MM.1S (cell line): Measurements from ENCODE around the gene OR3A1.
"Not testable (repeated sequence)": the region's sequence is repeated elsewhere in the genome, so short reads cannot be mapped to it uniquely, and the experiment has no call there.

Source experiments
- DNase-seq: peaks from one replicate; pipeline ENCODE4 v3.0.0-alpha.2; 2015
- H2AFZ ChIP-seq: fragments of 300-600 bp; sonication (generic); 2 replicates; pipeline ENCODE4 v1.6.0; 2016; ENCODE audit warnings: antibody characterized with exemption, low read length
- H3F3A ChIP-seq: fragments of 300-600 bp; sonication (generic); 2 replicates; pipeline ENCODE4 v1.6.1; 2016; ENCODE audit warnings: mild to moderate bottlenecking, antibody characterized with exemption, low read length, moderate library complexity, mixed read lengths; ENCODE audit not compliant: insufficient read depth
- H3K27ac ChIP-seq: fragments of 300-600 bp; sonication (generic); 2 replicates; pipeline ENCODE4 v1.5.1; 2016; ENCODE audit warnings: mild to moderate bottlenecking, low read length
- H3K27me3 ChIP-seq: fragments of 300-600 bp; sonication (generic); replicated peaks from 2 replicates; pipeline ENCODE4 v1.6.0; 2016; ENCODE audit warnings: low read length; ENCODE audit not compliant: insufficient read depth
- H3K36me3 ChIP-seq: fragments of 300-600 bp; sonication (generic); replicated peaks from 2 replicates; pipeline ENCODE4 v1.6.1; 2016; ENCODE audit warnings: mild to moderate bottlenecking, low read length, mixed read lengths; ENCODE audit not compliant: insufficient read depth
- H3K4me1 ChIP-seq: fragments of 300-600 bp; sonication (generic); 2 replicates; pipeline ENCODE4 v1.6.1; 2016; ENCODE audit warnings: low read length, mixed read lengths
- H3K4me2 ChIP-seq: fragments of 300-600 bp; sonication (generic); 2 replicates; pipeline ENCODE4 v1.6.0; 2016; ENCODE audit warnings: low read depth, low read length
- H3K4me3 ChIP-seq: fragments of 300-600 bp; sonication (generic); 2 replicates; pipeline ENCODE4 v1.5.1; 2016; ENCODE audit warnings: low read length, mixed read lengths
- H3K79me2 ChIP-seq: fragments of 300-600 bp; sonication (generic); 2 replicates; pipeline ENCODE4 v1.6.1; 2016; ENCODE audit warnings: mixed run types, low read length, mixed read lengths
- H3K9ac ChIP-seq: fragments of 300-600 bp; sonication (generic); 2 replicates; pipeline ENCODE4 v1.6.1; 2016; ENCODE audit warnings: low read length, mixed read lengths
- H3K9me2 ChIP-seq: fragments of 300-600 bp; sonication (generic); replicated peaks from 2 replicates; pipeline ENCODE4 v1.6.1; 2016; ENCODE audit warnings: mild to moderate bottlenecking, low read length, mixed read lengths; ENCODE audit not compliant: insufficient read depth
- H3K9me3 ChIP-seq: fragments of 300-600 bp; sonication (generic); replicated peaks from 2 replicates; pipeline ENCODE4 v1.6.1; 2016; ENCODE audit warnings: mild to moderate bottlenecking, low read length, mixed read lengths; ENCODE audit not compliant: insufficient read depth
- H4K20me1 ChIP-seq: fragments of 300-600 bp; sonication (generic); 2 replicates; pipeline ENCODE4 v1.6.1; 2016; ENCODE audit warnings: mild to moderate bottlenecking, low read length, moderate library complexity, mixed read lengths; ENCODE audit not compliant: insufficient read depth
- EZH2 ChIP-seq: fragments of 300-600 bp; sonication (generic); optimal IDR thresholded peaks from 2 replicates; pipeline ENCODE3; 2017; ENCODE audit warnings: low read depth, mild to moderate bottlenecking, antibody characterized with exemption, low read length, mixed read lengths
- EZH2phosphoT487 ChIP-seq: fragments of 300-600 bp; sonication (generic); IDR thresholded peaks from 2 replicates; pipeline ENCODE4 v1.6.1; 2018; ENCODE audit warnings: antibody characterized with exemption, low read length
- TF ChIP-seq, protein P1 (sequence below): fragments of 300-600 bp; sonication (generic); IDR thresholded peaks from 2 replicates; pipeline ENCODE4 v1.5.1; 2016; ENCODE audit warnings: antibody characterized with exemption, low read length, mixed read lengths

OR3A1 gene

GRCh38 chr17:3316836-3317235 is 18.7 kb upstream of the OR3A1 start:
- no peak overlapping the region for H3K27ac ChIP-seq
- no peak overlapping the region for H3K4me3 ChIP-seq
- H3K79me2 ChIP-seq, result no peaks in the 10 kb centered on the region
- TF ChIP-seq, protein P1, sequence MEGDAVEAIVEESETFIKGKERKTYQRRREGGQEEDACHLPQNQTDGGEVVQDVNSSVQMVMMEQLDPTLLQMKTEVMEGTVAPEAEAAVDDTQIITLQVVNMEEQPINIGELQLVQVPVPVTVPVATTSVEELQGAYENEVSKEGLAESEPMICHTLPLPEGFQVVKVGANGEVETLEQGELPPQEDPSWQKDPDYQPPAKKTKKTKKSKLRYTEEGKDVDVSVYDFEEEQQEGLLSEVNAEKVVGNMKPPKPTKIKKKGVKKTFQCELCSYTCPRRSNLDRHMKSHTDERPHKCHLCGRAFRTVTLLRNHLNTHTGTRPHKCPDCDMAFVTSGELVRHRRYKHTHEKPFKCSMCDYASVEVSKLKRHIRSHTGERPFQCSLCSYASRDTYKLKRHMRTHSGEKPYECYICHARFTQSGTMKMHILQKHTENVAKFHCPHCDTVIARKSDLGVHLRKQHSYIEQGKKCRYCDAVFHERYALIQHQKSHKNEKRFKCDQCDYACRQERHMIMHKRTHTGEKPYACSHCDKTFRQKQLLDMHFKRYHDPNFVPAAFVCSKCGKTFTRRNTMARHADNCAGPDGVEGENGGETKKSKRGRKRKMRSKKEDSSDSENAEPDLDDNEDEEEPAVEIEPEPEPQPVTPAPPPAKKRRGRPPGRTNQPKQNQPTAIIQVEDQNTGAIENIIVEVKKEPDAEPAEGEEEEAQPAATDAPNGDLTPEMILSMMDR, result no peak
- no peak for TF ChIP-seq EZH2phosphoT487
- TF ChIP-seq EZH2, result no peak
- H3K36me3 ChIP-seq, result no peaks in the 10 kb centered on the region
- H4K20me1 ChIP-seq, result no peaks in the 10 kb centered on the region
- no peaks in the 10 kb centered on the region for H3K27me3 ChIP-seq
- H3K4me2 ChIP-seq, result no peak overlapping the region
- no peaks in the 10 kb centered on the region for H3K9me3 ChIP-seq
- no peaks in the 10 kb centered on the region for H3K4me1 ChIP-seq
- no peaks in the 10 kb centered on the region for H3K9me2 ChIP-seq
- DNase-seq, result no peak
- H2AFZ ChIP-seq, result no peak overlapping the region
- H3K9ac ChIP-seq, result no peak overlapping the region
- no peaks in the 10 kb centered on the region for H3F3A ChIP-seq

- DNase-seq, result no peak
These were observed 10.4 kb upstream of the OR3A1 start for GRCh38 chr17:3308603-3309002.

DNA sequence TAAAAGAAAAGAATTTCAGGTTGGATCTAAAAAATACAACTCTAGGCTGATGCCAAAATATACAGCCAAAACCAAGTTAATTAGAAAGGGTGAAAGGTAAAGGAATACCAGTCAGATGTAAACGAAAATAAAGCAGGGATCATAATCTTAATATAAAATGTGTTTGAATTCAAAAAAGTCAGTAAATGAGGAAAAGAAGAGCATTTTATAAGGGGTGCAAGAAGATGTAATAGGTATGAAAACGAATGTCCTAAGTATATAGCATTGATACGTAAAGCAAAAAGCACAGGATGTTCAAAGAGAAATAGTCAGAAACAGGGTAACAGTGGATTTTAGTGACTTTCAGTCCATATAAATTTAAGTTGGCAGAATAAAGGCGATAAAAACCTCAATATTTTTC is 2.5 kb downstream of the OR3A1 start:
- no peak overlapping the region for H2AFZ ChIP-seq
- no peaks in the 10 kb centered on the region for H3K79me2 ChIP-seq
- no peaks in the 10 kb centered on the region for H3K9me3 ChIP-seq
- DNase-seq, result no peak
- H3K9me2 ChIP-seq, result no peaks in the 10 kb centered on the region
- H3K9ac ChIP-seq, result no peak overlapping the region
- no peak overlapping the region for H3K4me2 ChIP-seq
- H3F3A ChIP-seq, result no peaks in the 10 kb centered on the region
- no peaks in the 10 kb centered on the region for H3K4me1 ChIP-seq
- no peak overlapping the region for H3K4me3 ChIP-seq
- no peak overlapping the region for H3K27ac ChIP-seq
- no peak for TF ChIP-seq EZH2
- TF ChIP-seq, protein P1, result no peak
- TF ChIP-seq EZH2phosphoT487, result no peak
- H3K36me3 ChIP-seq, result no peaks in the 10 kb centered on the region
- H3K27me3 ChIP-seq, result no peaks in the 10 kb centered on the region
- H4K20me1 ChIP-seq, result no peaks in the 10 kb centered on the region

More at GRCh38 chr17:3308603-3309002, 10.4 kb upstream of the OR3A1 start:
- Histone ChIP-seq H3K27me3 (no peaks in the 10 kb centered on the region), H3F3A (no peaks in the 10 kb centered on the region), H3K79me2 (no peaks in the 10 kb centered on the region), H3K4me2 (no peak overlapping the region), H3K27ac (no peak overlapping the region), H3K4me3 (no peak overlapping the region), H3K9me3 (no peaks in the 10 kb centered on the region), H3K9me2 (no peaks in the 10 kb centered on the region), H3K4me1 (no peaks in the 10 kb centered on the region), H4K20me1 (no peaks in the 10 kb centered on the region), H3K9ac (no peak overlapping the region), H3K36me3 (no peaks in the 10 kb centered on the region), H2AFZ (no peak overlapping the region)
- TF ChIP-seq EZH2 (no peak), EZH2phosphoT487 (no peak)
- TF ChIP-seq, protein P1, result no peak

DNA sequence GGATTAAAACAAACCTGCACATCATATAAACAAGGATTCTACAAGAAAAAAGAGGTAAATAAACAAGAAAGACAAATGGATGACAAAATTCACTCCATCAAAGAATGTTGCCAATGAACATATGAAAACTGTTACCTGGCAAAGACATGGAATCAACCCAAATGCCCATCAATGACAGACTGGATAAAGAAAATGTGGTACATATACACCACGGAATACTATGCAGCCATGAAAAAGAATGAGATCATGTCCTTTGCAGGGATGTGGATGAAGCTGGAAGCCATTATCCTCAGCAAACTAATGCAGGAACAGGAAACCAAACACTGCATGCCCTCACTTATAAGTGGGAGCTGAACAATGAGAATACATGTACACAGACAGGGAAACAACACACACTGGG is 4.6 kb downstream of the OR3A1 start:
- H3K9me3 ChIP-seq, H2AFZ ChIP-seq, H3K36me3 ChIP-seq, DNase-seq, H3K9me2 ChIP-seq, H3K27me3 ChIP-seq, H3K27ac ChIP-seq, H3K4me1 ChIP-seq, H3K79me2 ChIP-seq, H3K9ac ChIP-seq, H4K20me1 ChIP-seq, H3K4me2 ChIP-seq, H3F3A ChIP-seq, H3K4me3 ChIP-seq: not testable (repeated sequence)
